GM03348 (cell line): ENCODE measurements around the gene CISD2.
"Not testable (repeated sequence)": the region's sequence is repeated elsewhere in the genome, so short reads cannot be mapped to it uniquely, and the experiment has no call there.

Experiments used
- DNase-seq: peaks from one replicate; pipeline ENCODE4 v3.0.0; 2012; ENCODE audit warnings: low spot score

CISD2 gene

DNA sequence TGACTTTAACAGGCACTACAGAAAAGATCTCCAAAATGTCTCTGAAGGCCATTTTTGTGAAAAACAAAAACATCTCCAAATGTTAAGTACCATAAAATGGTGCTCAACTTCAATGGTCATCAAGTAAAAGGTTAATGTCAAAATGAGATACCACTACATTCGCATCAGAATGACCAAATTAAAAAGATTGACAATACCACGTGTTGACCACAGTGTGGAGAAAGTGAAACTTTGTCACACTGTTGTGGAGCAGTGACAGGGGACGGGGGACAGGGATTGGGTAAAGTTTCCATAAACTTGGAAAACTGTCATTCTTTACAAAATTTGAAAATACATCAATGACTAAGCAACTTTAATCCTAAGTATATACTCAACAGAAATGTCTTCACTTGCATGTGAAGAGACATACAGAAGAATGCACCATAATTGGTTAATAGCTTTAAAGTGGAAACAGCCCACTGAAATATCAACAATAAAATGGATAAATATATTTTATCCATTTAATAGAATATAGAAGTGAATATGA, 19.1 kb upstream of the CISD2 start:
- no peak for DNase-seq

- DNase-seq: no peak
These were observed 18.4 kb upstream of the CISD2 start for GRCh38 chr4:102850370-102850769.

DNA sequence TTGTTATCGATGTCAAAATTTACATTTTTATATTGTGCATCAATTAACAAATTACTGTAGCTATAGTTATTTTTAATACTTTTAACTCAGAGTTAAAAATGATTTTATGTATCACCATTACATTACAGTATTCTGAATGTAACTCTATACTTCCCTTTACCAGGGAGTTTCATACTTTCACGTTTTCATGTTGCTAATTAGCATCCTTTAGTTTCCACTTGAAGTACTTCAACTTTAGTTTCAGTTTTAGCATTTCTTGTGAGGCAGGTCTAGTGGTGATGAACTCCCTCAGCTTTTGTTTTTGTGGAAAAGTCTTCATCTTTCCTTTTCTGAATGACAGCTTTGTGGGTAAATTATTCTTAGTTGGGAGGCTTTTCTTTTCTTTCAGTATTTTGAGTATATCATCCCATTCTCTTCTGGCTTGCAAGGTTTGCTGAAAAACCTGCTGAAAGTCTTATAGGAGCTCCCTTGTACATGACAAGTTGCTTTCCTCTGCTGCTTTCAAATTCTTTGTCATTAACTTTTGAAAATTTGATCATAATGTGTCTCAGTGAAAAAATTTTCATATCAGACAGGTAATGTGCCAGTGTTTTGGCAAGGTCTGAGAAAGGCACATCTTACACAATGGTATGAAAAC, 9.8 kb upstream of the CISD2 start:
- no peak for DNase-seq

GRCh38 chr4:102860611-102861324, 8.0 kb upstream of the CISD2 start:
- no peak for DNase-seq

DNA sequence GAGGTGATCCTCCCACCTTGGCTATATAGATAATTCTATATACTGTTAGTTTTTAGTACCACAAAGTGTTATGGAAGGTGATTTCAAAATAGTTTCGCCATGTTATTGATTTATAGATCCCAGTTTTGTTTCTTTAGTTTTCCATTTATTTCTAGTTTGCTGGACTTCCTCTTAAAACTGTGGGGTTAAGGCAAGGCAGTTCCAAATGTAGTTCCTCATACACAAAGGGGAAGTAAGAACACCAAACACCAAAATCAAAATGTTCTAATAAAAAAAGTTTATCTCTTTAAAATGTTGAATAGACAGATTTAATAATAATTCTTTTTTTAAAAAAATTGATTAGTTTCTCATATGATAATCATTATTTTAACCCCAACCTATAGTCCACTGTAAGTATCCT, 6.8 kb upstream of the CISD2 start:
- no peak for DNase-seq

DNA sequence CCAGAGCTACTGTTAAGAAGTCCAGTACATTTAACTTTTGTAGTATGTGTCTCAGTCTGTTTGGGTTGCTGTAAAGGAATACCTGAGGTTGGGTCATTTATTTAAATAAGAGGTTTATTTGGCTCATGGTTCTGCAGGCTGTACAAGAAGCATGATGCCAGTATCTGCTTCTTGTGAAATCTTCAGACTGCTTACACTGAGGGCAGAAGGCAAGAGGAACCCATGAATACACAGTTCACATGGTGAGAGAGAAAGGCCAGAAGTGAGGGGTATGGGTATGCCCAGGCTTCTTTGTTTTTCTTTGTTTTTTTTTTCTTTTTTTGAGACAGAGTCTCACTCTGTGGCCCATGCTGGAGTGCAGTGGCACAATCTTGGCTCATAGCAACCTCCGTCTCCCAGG, 6.0 kb upstream of the CISD2 start:
- no peak for DNase-seq

DNA sequence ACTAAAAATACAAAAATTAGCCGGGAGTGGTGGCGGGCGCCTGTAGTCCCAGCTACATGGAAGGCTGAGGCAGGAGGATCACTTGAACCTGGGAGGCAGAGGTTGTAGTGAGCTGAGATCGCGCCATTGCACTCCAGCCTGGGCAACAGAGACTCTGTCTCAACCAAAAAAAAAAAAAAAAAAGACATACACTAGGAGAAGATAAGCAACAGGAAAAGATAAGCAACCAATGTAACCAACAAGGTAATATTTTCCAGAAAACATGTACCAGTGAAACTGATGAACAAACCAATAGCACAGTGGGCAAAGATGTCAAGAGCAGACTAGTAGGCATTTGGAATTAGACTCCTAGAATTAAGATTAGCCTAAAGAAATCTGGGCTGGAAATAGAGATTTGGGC, 3.5 kb upstream of the CISD2 start:
- DNase-seq: not testable (repeated sequence)

DNA sequence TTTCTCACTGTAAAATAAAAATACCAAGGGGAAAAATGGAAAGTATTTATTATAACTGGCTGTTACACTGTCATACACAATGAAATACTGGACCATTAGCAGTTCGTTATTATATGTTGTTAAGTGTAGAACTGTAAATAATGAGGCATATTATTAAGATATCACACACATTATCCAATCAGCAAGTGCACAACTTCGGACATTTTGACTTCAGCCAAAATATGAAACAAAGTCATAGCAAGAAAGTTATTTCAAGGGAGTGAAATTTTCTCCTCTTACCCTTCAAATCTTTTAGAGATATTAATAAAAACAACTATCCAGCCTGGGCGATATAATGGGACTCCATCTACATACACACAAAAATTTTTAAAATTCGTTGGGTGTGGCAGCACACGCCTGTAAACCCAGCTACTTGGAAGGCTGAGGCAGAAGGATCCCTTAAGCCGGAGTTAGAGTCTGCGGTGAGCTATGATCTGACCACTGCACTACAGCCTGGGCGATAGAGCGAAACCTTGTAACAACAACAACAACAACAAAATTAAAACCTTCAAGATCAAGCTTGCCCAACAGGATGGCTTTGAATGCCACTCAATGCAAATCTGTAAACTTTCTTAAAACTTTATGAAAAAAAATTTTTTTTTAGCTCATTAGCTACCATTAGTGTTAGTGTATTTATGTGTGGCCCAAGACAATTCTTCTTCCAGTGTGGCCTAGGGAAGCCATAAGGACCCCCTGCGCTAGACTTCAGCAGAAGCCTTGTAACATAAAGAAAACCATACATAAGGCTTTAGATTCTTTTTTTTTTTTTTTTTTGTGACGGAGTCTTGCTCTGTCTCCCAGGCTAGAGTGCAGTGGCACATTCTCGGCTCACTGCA, 1.3 kb upstream of the CISD2 start:
- DNase-seq: no peak

- DNase-seq: no peak
These were observed 525 bp upstream of the CISD2 start for GRCh38 chr4:102868153-102868780.

GRCh38 chr4:102869569-102870197, 891 bp downstream of the CISD2 start:
- DNase-seq: no peak

- DNase-seq: no peak
These were observed 3.0 kb downstream of the CISD2 start for GRCh38 chr4:102871772-102872171.

- not testable (repeated sequence) for DNase-seq
These were observed 8.8 kb downstream of the CISD2 start for GRCh38 chr4:102877477-102878106.

DNA sequence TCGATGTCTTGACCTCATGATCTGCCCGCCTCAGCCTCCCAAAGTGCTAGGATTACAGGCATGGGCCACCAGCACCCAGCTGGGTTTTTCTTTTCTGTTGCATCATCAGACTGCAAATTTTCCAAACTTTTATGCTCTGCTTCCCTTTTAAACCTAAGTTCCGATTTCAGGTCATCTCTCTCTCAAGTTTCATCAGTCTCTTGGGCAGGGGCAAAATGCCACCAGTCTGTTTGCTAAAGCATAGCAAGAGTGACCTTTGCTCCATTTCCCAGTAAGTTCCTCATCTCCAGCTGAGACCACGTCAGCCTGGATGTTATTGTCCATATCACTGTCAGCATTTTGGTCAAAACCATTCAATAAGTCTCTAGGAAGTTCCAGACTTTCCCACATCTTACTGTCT, 9.6 kb downstream of the CISD2 start:
- DNase-seq: not testable (repeated sequence)

DNA sequence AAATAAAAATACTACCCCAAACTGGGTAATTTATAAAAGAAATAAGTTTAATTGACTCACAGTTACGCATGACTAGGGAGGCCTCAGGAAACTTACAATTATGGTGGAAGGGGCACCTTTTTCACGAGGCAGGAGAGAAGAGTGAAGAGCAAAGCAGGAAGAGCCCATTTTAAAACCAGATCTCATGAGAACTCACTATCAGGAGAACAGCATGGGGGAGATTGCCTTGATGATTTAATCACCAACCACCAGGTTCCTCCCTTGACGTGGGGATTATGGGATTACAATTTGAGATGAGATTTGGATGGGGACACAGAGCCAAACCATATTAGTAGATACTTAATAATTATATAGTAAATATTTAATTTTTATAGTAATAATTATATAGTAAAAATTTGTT, 10.1 kb downstream of the CISD2 start:
- no peak for DNase-seq

GRCh38 chr4:102881343-102881742, 12.6 kb downstream of the CISD2 start:
- DNase-seq: no peak

GRCh38 chr4:102883278-102883677, 14.5 kb downstream of the CISD2 start:
- no peak for DNase-seq

DNA sequence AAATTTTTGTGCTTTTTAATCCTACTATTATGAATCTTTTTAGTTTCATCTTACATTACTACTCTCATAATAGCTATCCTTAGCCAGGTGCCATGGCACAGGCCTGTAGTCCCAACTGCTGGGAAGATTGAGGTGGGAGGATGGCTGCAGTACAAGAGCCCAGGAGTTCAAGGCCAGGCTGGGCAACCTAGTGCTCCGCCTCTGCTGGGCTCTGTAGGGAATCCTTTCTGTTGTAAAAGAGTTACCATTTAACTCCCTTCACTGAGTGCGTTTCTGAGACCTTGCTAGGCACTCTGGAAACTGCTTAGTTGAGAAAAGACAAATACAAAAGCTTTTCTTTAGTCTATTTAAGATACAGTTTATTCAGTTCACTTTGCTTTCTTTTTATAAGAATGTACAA, 19.8 kb downstream of the CISD2 start:
- not testable (repeated sequence) for DNase-seq

- DNase-seq: not testable (repeated sequence)
These were observed 21.1 kb downstream of the CISD2 start for GRCh38 chr4:102889866-102890265.

DNA sequence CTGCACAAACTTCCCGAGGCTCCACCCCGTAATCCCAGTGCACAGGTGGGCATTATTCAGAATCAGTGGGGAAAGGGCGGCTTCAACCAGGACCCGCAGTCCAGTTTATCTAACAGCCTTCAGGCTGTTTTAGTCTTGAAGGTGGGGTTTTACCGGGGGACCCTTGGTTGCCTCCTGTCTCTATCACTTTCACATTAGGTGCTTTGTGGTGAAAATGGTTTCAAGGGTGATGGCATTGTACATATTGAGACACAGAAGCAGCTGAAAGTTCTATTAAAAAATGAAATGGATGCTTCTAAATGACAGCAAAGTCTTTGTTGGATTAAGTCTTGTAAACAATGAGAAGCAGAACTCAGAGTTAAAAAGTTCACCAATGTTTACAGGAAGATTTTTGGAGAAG, 27.8 kb downstream of the CISD2 start:
- not testable (repeated sequence) for DNase-seq

GRCh38 chr4:102897610-102898009, 28.8 kb downstream of the CISD2 start:
- not testable (repeated sequence) for DNase-seq

DNA sequence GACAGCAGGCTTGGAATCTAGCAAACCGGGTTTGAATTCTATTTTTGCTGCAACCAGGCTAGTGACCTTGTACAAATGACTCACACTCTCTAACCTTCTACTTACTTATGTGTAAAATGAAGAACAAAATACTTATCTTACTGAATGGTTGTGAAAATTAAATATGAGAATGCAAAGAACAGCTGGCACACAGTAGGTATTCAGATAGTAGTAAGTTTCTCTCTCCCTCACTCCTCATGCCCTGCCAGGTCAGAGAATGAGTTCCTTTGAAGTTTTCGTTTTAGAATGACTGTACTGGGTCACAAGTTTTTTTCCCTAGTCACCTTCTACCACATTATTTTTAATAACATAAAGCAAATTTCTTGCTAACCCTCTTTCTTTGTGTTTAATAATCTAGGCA, 33.0 kb downstream of the CISD2 start:
- no peak for DNase-seq
